OCI-LY3 (cell line): Measurements from ENCODE around the gene VSTM5.

Experiments
- H2AFZ ChIP-seq: fragments of 200-600, 300-600 bp; shearing (Covaris generic); 2 replicates; pipeline ENCODE4 v1.6.0; 2014; ENCODE audit warnings: antibody characterized with exemption, low read depth, low read length
- H3K27ac ChIP-seq: fragments of 200-600, 300-600 bp; sonication (generic); 2 replicates; pipeline ENCODE4 v1.5.1; 2014; ENCODE audit warnings: mild to moderate bottlenecking, low read length, moderate library complexity, mixed read lengths
- H3K27me3 ChIP-seq: fragments of 200-600, 300-600 bp; sonication (generic); 2 replicates; pipeline ENCODE4 v1.6.1; 2014; ENCODE audit warnings: low read depth, low read length, mixed read lengths
- H3K36me3 ChIP-seq: fragments of 200-600, 300-600 bp; sonication (generic); replicated peaks from 2 replicates; pipeline ENCODE3; 2014; ENCODE audit warnings: low read depth, low read length, mixed read lengths
- H3K4me1 ChIP-seq: fragments of 300-600, 200-600 bp; sonication (generic); 2 replicates; pipeline ENCODE4 v1.6.1; 2014; ENCODE audit warnings: low read length, mixed read lengths
- H3K4me2 ChIP-seq: fragments of 200-600, 300-600 bp; sonication (generic); 2 replicates; pipeline ENCODE4 v1.6.1; 2014; ENCODE audit warnings: low read length, mixed read lengths
- H3K4me3 ChIP-seq: fragments of 300-600, 200-600 bp; sonication (generic); 2 replicates; pipeline ENCODE4 v1.5.1; 2014; ENCODE audit warnings: antibody characterized with exemption, mild to moderate bottlenecking, low read length, moderate library complexity
- H3K79me2 ChIP-seq: fragments of 300-600, 200-600 bp; shearing (Covaris generic); 2 replicates; pipeline ENCODE4 v1.6.1; 2014; ENCODE audit warnings: mild to moderate bottlenecking, low read length, mixed read lengths
- H3K9ac ChIP-seq: fragments of 300-600, 200-600 bp; shearing (Covaris generic); 2 replicates; pipeline ENCODE4 v1.6.0; 2014; ENCODE audit warnings: mild to moderate bottlenecking, low read length, moderate library complexity
- H3K9me3 ChIP-seq: fragments of 200-600, 300-600 bp; shearing (Covaris generic); 2 replicates; pipeline ENCODE4 v1.6.1; 2014; ENCODE audit warnings: low read length, mixed read lengths; ENCODE audit not compliant: insufficient read depth
- H4K20me1 ChIP-seq: fragments of 200-600, 300-600 bp; sonication (generic); 2 replicates; pipeline ENCODE4 v1.6.1; 2016; ENCODE audit warnings: low read length, mixed read lengths; ENCODE audit not compliant: insufficient read depth
- EZH2phosphoT487 ChIP-seq: fragments of 200-600 bp; shearing (Covaris generic); IDR thresholded peaks from 2 replicates; pipeline ENCODE4 v1.6.1; 2018; ENCODE audit warnings: antibody characterized with exemption, mixed run types, low read depth
- TF ChIP-seq, protein P1 (sequence below): fragments of 200-600, 300-600 bp; sonication (generic); IDR thresholded peaks from 2 replicates; pipeline ENCODE4 v1.5.1; 2014; ENCODE audit warnings: antibody characterized with exemption, low read length, low read depth

Gene VSTM5

DNA sequence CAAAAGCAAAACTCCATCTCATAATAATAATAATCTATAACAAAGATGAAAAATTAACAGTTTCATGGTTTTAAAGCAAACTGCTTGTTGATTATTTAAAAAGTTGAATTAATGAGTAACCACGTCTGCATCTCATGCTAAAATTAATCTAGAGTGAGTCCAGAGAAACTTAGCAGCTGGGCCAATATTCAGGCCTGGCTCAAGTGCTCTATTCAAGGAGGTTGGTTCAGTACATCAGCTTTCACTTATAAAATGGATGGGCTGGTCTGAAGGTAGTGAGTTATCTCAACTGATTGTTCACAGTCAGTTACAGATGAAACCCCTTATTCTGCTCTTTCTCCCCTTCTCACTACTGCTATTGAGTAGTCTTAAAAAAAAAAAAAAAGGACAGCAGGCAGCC is 23.1 kb downstream of the VSTM5 start:
- Histone ChIP-seq H3K36me3 (no peaks in the 10 kb centered on the region), H3K9ac (no peak overlapping the region)
- TF ChIP-seq, protein P1, sequence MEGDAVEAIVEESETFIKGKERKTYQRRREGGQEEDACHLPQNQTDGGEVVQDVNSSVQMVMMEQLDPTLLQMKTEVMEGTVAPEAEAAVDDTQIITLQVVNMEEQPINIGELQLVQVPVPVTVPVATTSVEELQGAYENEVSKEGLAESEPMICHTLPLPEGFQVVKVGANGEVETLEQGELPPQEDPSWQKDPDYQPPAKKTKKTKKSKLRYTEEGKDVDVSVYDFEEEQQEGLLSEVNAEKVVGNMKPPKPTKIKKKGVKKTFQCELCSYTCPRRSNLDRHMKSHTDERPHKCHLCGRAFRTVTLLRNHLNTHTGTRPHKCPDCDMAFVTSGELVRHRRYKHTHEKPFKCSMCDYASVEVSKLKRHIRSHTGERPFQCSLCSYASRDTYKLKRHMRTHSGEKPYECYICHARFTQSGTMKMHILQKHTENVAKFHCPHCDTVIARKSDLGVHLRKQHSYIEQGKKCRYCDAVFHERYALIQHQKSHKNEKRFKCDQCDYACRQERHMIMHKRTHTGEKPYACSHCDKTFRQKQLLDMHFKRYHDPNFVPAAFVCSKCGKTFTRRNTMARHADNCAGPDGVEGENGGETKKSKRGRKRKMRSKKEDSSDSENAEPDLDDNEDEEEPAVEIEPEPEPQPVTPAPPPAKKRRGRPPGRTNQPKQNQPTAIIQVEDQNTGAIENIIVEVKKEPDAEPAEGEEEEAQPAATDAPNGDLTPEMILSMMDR: no peak
- no peak for TF ChIP-seq EZH2phosphoT487

DNA sequence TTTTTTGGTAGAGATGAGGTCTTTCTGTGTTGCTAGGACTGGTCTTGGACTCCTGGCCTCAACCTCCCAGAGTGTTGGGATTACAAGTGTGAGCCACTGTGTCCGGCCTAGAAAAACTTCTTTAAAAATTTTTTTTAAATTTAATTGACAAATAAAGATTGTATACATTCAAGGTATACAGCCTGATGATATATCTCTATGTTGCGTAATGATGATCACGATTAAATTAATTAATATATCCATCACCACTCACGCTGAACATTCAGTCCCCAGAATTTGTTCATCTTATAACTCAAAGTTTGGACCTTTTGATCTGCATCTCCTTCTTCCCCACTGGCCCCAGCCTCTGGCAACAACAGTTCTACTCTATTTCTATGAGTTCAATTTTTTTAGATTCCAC is 27.2 kb downstream of the VSTM5 start:
- no peak overlapping the region for H3K4me2 ChIP-seq
- H4K20me1 ChIP-seq: no peaks in the 10 kb centered on the region
- peaks cover 9% of the 10 kb centered on the region for H3K36me3 ChIP-seq
- TF ChIP-seq EZH2phosphoT487: no peak
- TF ChIP-seq, protein P1: no peak
- H3K27me3 ChIP-seq: no peaks in the 10 kb centered on the region
- H2AFZ ChIP-seq: no peak overlapping the region
- no peak overlapping the region for H3K9ac ChIP-seq
- H3K9me3 ChIP-seq: no peaks in the 10 kb centered on the region
- H3K4me3 ChIP-seq: no peak overlapping the region
- no peaks in the 10 kb centered on the region for H3K4me1 ChIP-seq
- no peaks in the 10 kb centered on the region for H3K79me2 ChIP-seq
- no peak overlapping the region for H3K27ac ChIP-seq

More for the DNA sequence above, 23.1 kb downstream of the VSTM5 start:
- no peaks in the 10 kb centered on the region for H3K4me1 ChIP-seq
- H3K79me2 ChIP-seq: no peaks in the 10 kb centered on the region
- no peaks in the 10 kb centered on the region for H3K9me3 ChIP-seq
- no peaks in the 10 kb centered on the region for H4K20me1 ChIP-seq
- H3K4me3 ChIP-seq: no peak overlapping the region
- H3K4me2 ChIP-seq: no peak overlapping the region
- H3K27ac ChIP-seq: no peak overlapping the region
- H3K27me3 ChIP-seq: no peaks in the 10 kb centered on the region
- H2AFZ ChIP-seq: no peak overlapping the region

DNA sequence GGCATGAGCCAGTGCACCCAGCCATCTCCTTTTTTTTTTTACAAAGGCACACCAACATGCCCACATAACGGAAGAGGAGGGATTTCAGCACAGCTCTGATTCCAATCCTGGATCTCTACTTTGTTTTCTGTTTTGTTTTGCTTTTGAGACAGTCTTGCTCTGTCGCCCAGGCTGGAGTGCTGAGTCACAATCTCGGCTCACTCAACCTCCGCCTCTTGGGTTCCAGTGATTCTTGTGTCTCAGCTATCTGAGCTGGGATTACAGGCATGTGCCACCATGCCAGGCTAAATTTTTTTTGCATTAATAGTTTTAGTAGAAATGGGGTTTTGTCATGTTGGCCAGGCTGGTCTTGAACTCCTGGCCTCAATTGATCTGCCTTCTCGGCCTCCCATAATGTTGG is 28.1 kb downstream of the VSTM5 start:
- Histone ChIP-seq H3K9ac (no peak overlapping the region), H2AFZ (no peak overlapping the region), H3K4me2 (no peak overlapping the region), H3K27ac (no peak overlapping the region), H3K36me3 (peaks cover 9% of the 10 kb centered on the region), H3K9me3 (no peaks in the 10 kb centered on the region), H3K4me1 (no peaks in the 10 kb centered on the region), H3K4me3 (no peak overlapping the region), H3K27me3 (no peaks in the 10 kb centered on the region), H3K79me2 (no peaks in the 10 kb centered on the region), H4K20me1 (no peaks in the 10 kb centered on the region)
- TF ChIP-seq EZH2phosphoT487: no peak
- TF ChIP-seq, protein P1: no peak

DNA sequence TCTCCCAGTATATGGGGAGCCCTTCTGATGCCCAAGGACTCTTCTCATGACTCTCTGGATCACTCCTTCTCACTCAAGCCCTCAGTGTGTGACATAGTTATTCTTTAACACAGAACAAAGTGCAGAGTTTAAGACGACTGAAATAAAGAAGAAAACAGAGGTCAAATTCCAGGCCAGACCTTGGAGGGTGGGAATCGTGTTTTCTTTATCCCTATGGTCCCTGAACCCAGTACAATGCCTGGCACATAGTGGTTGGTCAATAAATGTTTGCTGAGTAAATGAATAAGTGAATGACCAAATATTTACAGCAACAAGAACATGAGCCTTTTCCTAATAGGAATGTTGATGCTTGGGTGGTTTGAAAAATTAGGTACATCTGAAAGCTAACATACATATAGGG is 28.8 kb downstream of the VSTM5 start:
- no peaks in the 10 kb centered on the region for H3K9me3 ChIP-seq
- no peak overlapping the region for H3K9ac ChIP-seq
- no peak overlapping the region for H3K4me2 ChIP-seq
- peaks cover 13% of the 10 kb centered on the region for H3K36me3 ChIP-seq
- no peak overlapping the region for H2AFZ ChIP-seq
- H4K20me1 ChIP-seq: no peaks in the 10 kb centered on the region
- H3K27me3 ChIP-seq: no peaks in the 10 kb centered on the region
- no peak overlapping the region for H3K27ac ChIP-seq
- TF ChIP-seq, protein P1: no peak
- TF ChIP-seq EZH2phosphoT487: no peak
- no peaks in the 10 kb centered on the region for H3K4me1 ChIP-seq
- no peak overlapping the region for H3K4me3 ChIP-seq
- no peaks in the 10 kb centered on the region for H3K79me2 ChIP-seq
